A673 (cell line): Measurements from ENCODE around the gene SEMA6D.

ENCODE experiments used
- CTCF ChIP-seq: fragments of 300-800, 200-600 bp; sonication (generic); conservative IDR thresholded peaks from 2 replicates; pipeline ENCODE4 v1.5.1; 2017; ENCODE audit warnings: low read depth, mild to moderate bottlenecking, antibody characterized with exemption, low read length, moderate library complexity, mixed read lengths
- EZH2 ChIP-seq: fragments of 200-600 bp; sonication (generic); IDR thresholded peaks from 2 replicates; pipeline ENCODE4 v1.6.1; 2017; ENCODE audit warnings: borderline replicate concordance, low read depth, mild to moderate bottlenecking, mixed read lengths, antibody characterized with exemption, low read length; ENCODE audit not compliant: poor library complexity, severe bottlenecking

- TF ChIP-seq CTCF: no peak
- TF ChIP-seq EZH2: no peak
These were observed 51.9 kb downstream of the SEMA6D start for GRCh38 chr15:47769166-47769565.
